H9 (cell line): ENCODE measurements around the gene STX8. TPM values are rescaled to one million over a fixed set of nuclear protein-coding genes. Genes with fewer than 3 reads are reported as not detected.

Experiments used
- DNase-seq: peaks from one replicate; pipeline ENCODE4 v3.0.0-alpha.2; 2017
- H2AFZ ChIP-seq: one replicate; pipeline ENCODE4 v1.6.1; 2013; ENCODE audit warnings: mild to moderate bottlenecking, low read length, control low read depth, moderate library complexity
- H2AK5ac ChIP-seq: 2 replicates; pipeline ENCODE4 v1.6.1; 2013; ENCODE audit warnings: low read length, control low read depth, mixed read lengths; ENCODE audit not compliant: insufficient read length
- H2BK120ac ChIP-seq: one replicate; pipeline ENCODE4 v1.6.1; 2013; ENCODE audit warnings: low read depth, mild to moderate bottlenecking, low read length, control low read depth, inconsistent platforms; ENCODE audit not compliant: poor library complexity, severe bottlenecking
- H2BK12ac ChIP-seq: 2 replicates; pipeline ENCODE4 v1.6.1; 2013; ENCODE audit warnings: low read length, control low read depth, mixed read lengths, low read depth; ENCODE audit not compliant: insufficient read length
- H2BK15ac ChIP-seq: 2 replicates; pipeline ENCODE4 v1.6.1; 2013; ENCODE audit warnings: low read depth, low read length, control low read depth
- H2BK20ac ChIP-seq: one replicate; pipeline ENCODE4 v1.6.1; 2013; ENCODE audit warnings: low read depth, mild to moderate bottlenecking, low read length, control low read depth, inconsistent platforms; ENCODE audit not compliant: poor library complexity, severe bottlenecking
- H2BK5ac ChIP-seq: 2 replicates; pipeline ENCODE4 v1.6.1; 2013; ENCODE audit warnings: low read length, control low read depth, mixed read lengths; ENCODE audit not compliant: insufficient read length
- H3K14ac ChIP-seq: 2 replicates; pipeline ENCODE4 v1.6.1; 2013; ENCODE audit warnings: low read length, control low read depth; ENCODE audit not compliant: insufficient read depth
- H3K18ac ChIP-seq: 2 replicates; pipeline ENCODE4 v1.6.1; 2013; ENCODE audit warnings: low read depth, mild to moderate bottlenecking, mixed read lengths, low read length, control low read depth; ENCODE audit not compliant: insufficient read length
- H3K23ac ChIP-seq: 2 replicates; pipeline ENCODE4 v1.6.1; 2013; ENCODE audit warnings: low read length, control low read depth, mixed read lengths, low read depth; ENCODE audit not compliant: insufficient read length
- H3K23me2 ChIP-seq: 2 replicates; pipeline ENCODE4 v1.6.1; 2013; ENCODE audit warnings: low read depth, mild to moderate bottlenecking, mixed read lengths, low read length, control low read depth; ENCODE audit not compliant: insufficient read length, poor library complexity, severe bottlenecking
- H3K27ac ChIP-seq: 2 replicates; pipeline ENCODE4 v1.5.1; 2013; ENCODE audit warnings: low read length, control low read depth, mixed read lengths, low read depth; ENCODE audit not compliant: insufficient read length
- H3K27me3 ChIP-seq: 2 replicates; pipeline ENCODE4 v1.6.1; 2013; ENCODE audit warnings: low read length, control low read depth, inconsistent platforms; ENCODE audit not compliant: insufficient read depth
- H3K4ac ChIP-seq: 2 replicates; pipeline ENCODE4 v1.6.1; 2013; ENCODE audit warnings: low read depth, mild to moderate bottlenecking, control low read depth, inconsistent platforms, low read length, moderate library complexity
- H3K4me1 ChIP-seq: 2 replicates; pipeline ENCODE4 v1.6.1; 2013; ENCODE audit warnings: low read length, control low read depth, inconsistent platforms; ENCODE audit not compliant: insufficient read depth
- H3K4me2 ChIP-seq: 2 replicates; pipeline ENCODE4 v1.6.1; 2013; ENCODE audit warnings: low read length, control low read depth, mixed read lengths; ENCODE audit not compliant: insufficient read length, insufficient read depth
- H3K56ac ChIP-seq: 2 replicates; pipeline ENCODE4 v1.6.1; 2013; ENCODE audit warnings: low read depth, mild to moderate bottlenecking, mixed read lengths, low read length, control low read depth; ENCODE audit not compliant: insufficient read length
- H3K79me1 ChIP-seq: 2 replicates; pipeline ENCODE4 v1.6.1; 2013; ENCODE audit warnings: low read depth, mild to moderate bottlenecking, moderate library complexity, low read length, control low read depth, inconsistent platforms; ENCODE audit not compliant: insufficient read depth, poor library complexity, severe bottlenecking
- H3K79me2 ChIP-seq: 2 replicates; pipeline ENCODE4 v1.6.1; 2013; ENCODE audit warnings: low read length, control low read depth, inconsistent platforms; ENCODE audit not compliant: insufficient read depth
- H3K9ac ChIP-seq: 2 replicates; pipeline ENCODE4 v1.6.1; 2013; ENCODE audit warnings: low read length, control low read depth, mixed read lengths; ENCODE audit not compliant: insufficient read length; ENCODE audit errors: extremely low read depth
- H3K9me3 ChIP-seq: one replicate; pipeline ENCODE4 v1.6.1; 2013; ENCODE audit warnings: low read depth, low read length, inconsistent platforms; ENCODE audit not compliant: control insufficient read depth
- H3T11ph ChIP-seq: one replicate; pipeline ENCODE4 v1.6.1; 2013; ENCODE audit warnings: mild to moderate bottlenecking, low read length, control low read depth, inconsistent platforms
- H4K20me1 ChIP-seq: one replicate; pipeline ENCODE4 v1.6.1; 2013; ENCODE audit not compliant: control insufficient read depth, insufficient read length, insufficient read depth
- H4K5ac ChIP-seq: 2 replicates; pipeline ENCODE4 v1.6.1; 2013; ENCODE audit warnings: low read depth, mild to moderate bottlenecking, mixed read lengths, low read length, control low read depth; ENCODE audit not compliant: insufficient read length
- H4K8ac ChIP-seq: replicated peaks from 2 replicates; pipeline ENCODE4 v1.6.1; 2013; ENCODE audit warnings: low read length, control low read depth, mixed read lengths, low read depth; ENCODE audit not compliant: insufficient read length
- H4K91ac ChIP-seq: 2 replicates; pipeline ENCODE4 v1.6.1; 2013; ENCODE audit warnings: low read depth, mild to moderate bottlenecking, moderate library complexity, mixed read lengths, low read length, control low read depth; ENCODE audit not compliant: insufficient read length
- H3K27ac Mint-ChIP-seq, 3 experiments: 2 replicates in 2 of 3; 3 replicates in 1 of 3; pipeline ENCODE4 v1.8.0; 2020 to 2021; ENCODE audit warnings: mixed read lengths in 3 of 3, mild to moderate bottlenecking in 1 of 3, moderate library complexity in 1 of 3
- H3K27me3 Mint-ChIP-seq: 2 replicates; pipeline ENCODE4 v1.8.0; 2021; ENCODE audit warnings: low read depth, mild to moderate bottlenecking, moderate library complexity, mixed read lengths
- H3K36me3 Mint-ChIP-seq, 3 experiments: 2 replicates in 2 of 3; 3 replicates in 1 of 3; pipeline ENCODE4 v1.8.0; 2020 to 2021; ENCODE audit warnings: low read depth in 3 of 3, mixed read lengths in 3 of 3; ENCODE audit not compliant: insufficient read depth in 1 of 3
- H3K4me1 Mint-ChIP-seq, 2 experiments: 2 replicates each; pipeline ENCODE4 v1.8.0; 2020; ENCODE audit warnings: mixed read lengths in 2 of 2
- H3K4me3 Mint-ChIP-seq, 2 experiments: 2 replicates in 1 of 2; 3 replicates in 1 of 2; pipeline ENCODE4 v1.8.0; 2020 to 2021; ENCODE audit warnings: mild to moderate bottlenecking in 2 of 2, mixed read lengths in 2 of 2, moderate library complexity in 1 of 2
- H3K9me3 Mint-ChIP-seq, 2 experiments: 2 replicates in 1 of 2; 3 replicates in 1 of 2; pipeline ENCODE4 v1.8.0; 2020; ENCODE audit warnings: mild to moderate bottlenecking in 2 of 2, mixed read lengths in 2 of 2, moderate library complexity in 1 of 2
- CTCF ChIP-seq: fragments of 200-600 bp; sonication (generic); conservative IDR thresholded peaks from 3 replicates; pipeline ENCODE4 v1.8.0; 2021; ENCODE audit warnings: antibody characterized with exemption, mild to moderate bottlenecking
- WGBS: extraction: QIAGEN DNeasy Blood & Tissue Kit; methylation state at CpG from one replicate; pipeline ENCODE4 v1.1.7; 2013; ENCODE audit warnings: missing lambda C conversion rate, low lambda C conversion rate, mixed read lengths; ENCODE audit not compliant: insufficient read length; ENCODE audit errors: extremely low coverage; 5-methylcytosine and 5-hydroxymethylcytosine counted together
- total RNA-seq: library from RNA; stranded (reverse); gene quantifications from 2 replicates; pipeline ENCODE4 v1.2.1, GENCODE V29; 2021

The STX8 gene
- total RNA-seq, 1 experiment from 2014 or later, result 55.1 TPM

- Histone ChIP-seq H3K14ac (no peak overlapping the region), H3K56ac (no peak overlapping the region), H2BK12ac (no peak overlapping the region), H2AFZ (no peak overlapping the region), H3K79me1 (no peaks in the 10 kb centered on the region), H4K91ac (no peak overlapping the region), H3K27ac (no peak overlapping the region), H2AK5ac (no peak overlapping the region), H3K23ac (no peak overlapping the region), H3K9ac (no peak overlapping the region), H3K27me3 (no peaks in the 10 kb centered on the region), H2BK120ac (no peak overlapping the region), H2BK5ac (no peak overlapping the region), H2BK15ac (no peak overlapping the region), H4K5ac (no peak overlapping the region), H3K79me2 (no peaks in the 10 kb centered on the region), H3K18ac (no peak overlapping the region), H3K23me2 (no peaks in the 10 kb centered on the region), H3K4ac (no peak overlapping the region), H3T11ph (no peak overlapping the region), H4K20me1 (no peaks in the 10 kb centered on the region), H2BK20ac (no peak overlapping the region), H4K8ac (no peak overlapping the region), H3K4me2 (no peak overlapping the region), H3K9me3 (no peaks in the 10 kb centered on the region), H3K4me1 (no peaks in the 10 kb centered on the region)
- no peak for TF ChIP-seq CTCF
- Mint-ChIP-seq H3K27ac (no peak overlapping the region), H3K4me1 (no peaks in the 10 kb centered on the region), H3K36me3 (no peaks in the 10 kb centered on the region), H3K9me3 (no peaks in the 10 kb centered on the region), H3K4me3 (no peak overlapping the region), H3K27me3 (no peaks in the 10 kb centered on the region)
- WGBS, result no CpG with 5 or more reads among the region's 2 CpGs
- no peak for DNase-seq
Observed at GRCh38 chr17:9553181-9553580, 22.4 kb downstream of the STX8 start.
